SKM-1 (cell line): ENCODE results near the gene NT5C1B.

Experiments
- DNase-seq: peaks from one replicate; lab custom pipeline; 2025; ENCODE audit not compliant: unreplicated experiment; lab: John Stamatoyannopoulos, UW

The NT5C1B gene

GRCh38 chr2:18518116-18519111 is 71.0 kb downstream of the NT5C1B start:
- DNase-seq, result no peak

GRCh38 chr2:18517386-18517785 is 72.0 kb downstream of the NT5C1B start:
- DNase-seq, result no peak

GRCh38 chr2:18516112-18516511 is 73.3 kb downstream of the NT5C1B start:
- no peak for DNase-seq

- DNase-seq, result no peak
Measured at GRCh38 chr2:18514526-18515461, 74.6 kb downstream of the NT5C1B start.
